ENCODE results near the gene FRY.

Gene FRY

DNA sequence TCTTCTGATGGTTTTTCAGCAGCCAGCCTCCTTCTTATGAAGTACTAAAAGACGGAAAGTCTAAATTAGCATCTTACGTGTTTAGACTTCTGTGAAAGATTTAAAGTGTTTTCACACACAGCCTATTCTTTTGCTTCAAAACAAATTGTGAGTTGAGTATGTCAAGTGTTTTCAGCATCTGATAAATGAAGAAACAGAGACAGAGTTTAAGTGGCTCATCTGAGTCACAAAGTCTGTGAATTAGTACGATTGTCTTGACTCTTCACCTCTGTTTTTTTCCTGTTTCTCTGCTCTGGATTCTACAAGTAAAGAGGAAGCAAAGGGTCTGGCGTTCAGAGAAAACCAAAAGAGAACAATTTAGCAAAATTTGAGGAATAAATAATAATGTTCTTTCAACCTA is 116.4 kb downstream of the FRY start:
- no peaks in the 10 kb centered on the region for H3K27me3 ChIP-seq (ENCODE audit: control insufficient read depth, insufficient read depth, low read length)
- H3K27ac ChIP-seq (ENCODE audit: low read depth, low read length) = no peak overlapping the region
- H3K36me3 ChIP-seq (ENCODE audit: control insufficient read depth, insufficient read depth, low read length) = no peaks in the 10 kb centered on the region
- no peak overlapping the region for H3K9ac ChIP-seq (ENCODE audit: low read length)
- H3K4me1 ChIP-seq (ENCODE audit: control insufficient read depth, insufficient read depth, low read length) = peaks cover 15% of the 10 kb centered on the region
- no peak overlapping the region for H3K4me3 ChIP-seq (ENCODE audit: low read length)

DNA sequence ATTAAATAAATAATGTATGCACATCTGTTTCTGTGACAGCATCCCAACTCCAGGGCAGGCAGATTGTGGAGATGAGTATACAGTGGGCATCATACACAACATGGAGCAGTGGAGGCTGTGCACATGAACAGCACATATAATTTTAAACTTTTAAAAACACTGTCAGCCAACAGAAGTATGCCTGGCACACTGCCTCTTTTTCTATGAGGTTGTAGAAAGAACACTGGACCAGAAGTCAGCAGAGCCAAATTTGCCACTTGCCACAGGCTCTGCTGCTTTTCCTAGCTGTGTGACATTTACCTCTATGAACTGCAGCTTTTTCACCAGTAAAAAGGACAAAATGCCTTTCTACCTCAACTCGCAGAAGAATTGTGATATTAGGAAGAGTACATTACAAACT is 118.7 kb downstream of the FRY start:
- Histone ChIP-seq H3K4me1 (ENCODE audit: control insufficient read depth, insufficient read depth, low read length) (peaks cover 18% of the 10 kb centered on the region), H3K27ac (ENCODE audit: low read depth, low read length) (peak overlapping the region; percentile 81), H3K9ac (ENCODE audit: low read length) (no peak overlapping the region)

DNA sequence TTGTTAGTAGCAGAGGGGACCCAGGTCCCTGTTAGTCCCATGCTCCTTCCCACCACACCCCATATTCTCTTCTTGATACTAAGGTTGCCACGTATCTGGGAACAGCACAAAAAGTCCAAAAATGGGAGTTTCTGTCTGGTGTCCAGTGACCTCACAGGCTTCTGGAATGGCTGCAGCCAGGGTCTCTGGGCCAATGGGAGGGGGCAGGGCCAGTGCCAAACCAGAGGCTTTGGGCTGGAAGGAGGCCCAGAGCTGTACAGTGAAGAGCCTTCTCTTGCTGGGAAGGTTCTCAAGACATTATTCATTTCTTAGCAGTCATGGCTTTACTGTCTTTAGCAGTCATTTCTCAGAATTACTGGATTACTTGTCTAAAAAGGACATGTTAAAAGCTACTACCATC is 119.2 kb downstream of the FRY start:
- no peak overlapping the region for H3K4me3 ChIP-seq (ENCODE audit: low read length)
- no peaks in the 10 kb centered on the region for H3K27me3 ChIP-seq (ENCODE audit: control insufficient read depth, insufficient read depth, low read length)
- H3K36me3 ChIP-seq (ENCODE audit: control insufficient read depth, insufficient read depth, low read length) = no peaks in the 10 kb centered on the region
- peak overlapping the region; percentile 81 for H3K27ac ChIP-seq (ENCODE audit: low read depth, low read length)
- H3K9ac ChIP-seq (ENCODE audit: low read length) = no peak overlapping the region
- peaks cover 18% of the 10 kb centered on the region for H3K4me1 ChIP-seq (ENCODE audit: control insufficient read depth, insufficient read depth, low read length)

More for the DNA sequence above, 118.7 kb downstream of the FRY start:
- H3K27me3 ChIP-seq (ENCODE audit: control insufficient read depth, insufficient read depth, low read length) = no peaks in the 10 kb centered on the region
- H3K4me3 ChIP-seq (ENCODE audit: low read length) = no peak overlapping the region
- H3K36me3 ChIP-seq (ENCODE audit: control insufficient read depth, insufficient read depth, low read length) = no peaks in the 10 kb centered on the region

DNA sequence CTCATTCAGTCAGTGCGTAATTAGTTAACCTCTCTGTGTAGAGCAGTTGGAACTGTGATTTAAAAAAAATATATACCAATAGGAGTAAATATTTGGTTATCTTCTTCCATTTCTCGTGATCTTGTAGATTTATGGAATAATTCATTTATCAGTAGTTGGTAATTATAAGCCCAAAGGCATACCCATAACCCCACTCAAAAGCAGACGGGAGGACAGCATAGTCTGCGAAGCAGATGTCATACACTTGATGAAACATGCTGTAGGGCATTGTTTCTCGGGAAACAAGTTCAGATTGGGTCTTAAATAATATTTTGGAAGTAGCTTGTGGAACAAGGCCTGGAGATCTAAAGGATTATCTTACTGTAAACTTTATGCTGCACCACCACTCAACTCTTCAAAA is 119.7 kb downstream of the FRY start:
- Histone ChIP-seq H3K4me3 (ENCODE audit: low read length) (no peak overlapping the region), H3K36me3 (ENCODE audit: control insufficient read depth, insufficient read depth, low read length) (no peaks in the 10 kb centered on the region), H3K9ac (ENCODE audit: low read length) (no peak overlapping the region), H3K27me3 (ENCODE audit: control insufficient read depth, insufficient read depth, low read length) (no peaks in the 10 kb centered on the region), H3K27ac (ENCODE audit: low read depth, low read length) (peak overlapping the region; percentile 81), H3K4me1 (ENCODE audit: control insufficient read depth, insufficient read depth, low read length) (peaks cover 18% of the 10 kb centered on the region)

DNA sequence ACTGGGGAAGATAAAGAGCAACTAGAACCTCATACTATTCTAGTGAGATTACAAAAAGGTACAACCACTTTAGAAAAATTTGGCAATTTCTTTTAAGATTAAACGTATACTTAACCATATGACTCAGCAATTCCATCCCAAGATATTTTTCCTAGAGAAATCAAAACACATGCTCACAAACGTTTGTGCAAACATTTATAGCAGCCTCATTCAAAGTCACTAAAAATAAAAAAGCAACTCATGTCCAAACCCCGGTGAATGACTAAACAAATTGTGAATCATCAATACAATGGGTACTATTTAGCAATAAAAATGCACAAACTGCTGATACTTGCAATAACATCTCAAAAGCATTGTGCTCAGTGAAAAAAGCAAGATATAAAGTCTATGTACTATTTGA is 121.5 kb downstream of the FRY start:
- Histone ChIP-seq H3K27me3 (ENCODE audit: control insufficient read depth, insufficient read depth, low read length) (no peaks in the 10 kb centered on the region), H3K4me1 (ENCODE audit: control insufficient read depth, insufficient read depth, low read length) (peaks cover 18% of the 10 kb centered on the region), H3K4me3 (ENCODE audit: low read length) (no peak overlapping the region), H3K36me3 (ENCODE audit: control insufficient read depth, insufficient read depth, low read length) (no peaks in the 10 kb centered on the region), H3K27ac (ENCODE audit: low read depth, low read length) (no peak overlapping the region), H3K9ac (ENCODE audit: low read length) (no peak overlapping the region)

DNA sequence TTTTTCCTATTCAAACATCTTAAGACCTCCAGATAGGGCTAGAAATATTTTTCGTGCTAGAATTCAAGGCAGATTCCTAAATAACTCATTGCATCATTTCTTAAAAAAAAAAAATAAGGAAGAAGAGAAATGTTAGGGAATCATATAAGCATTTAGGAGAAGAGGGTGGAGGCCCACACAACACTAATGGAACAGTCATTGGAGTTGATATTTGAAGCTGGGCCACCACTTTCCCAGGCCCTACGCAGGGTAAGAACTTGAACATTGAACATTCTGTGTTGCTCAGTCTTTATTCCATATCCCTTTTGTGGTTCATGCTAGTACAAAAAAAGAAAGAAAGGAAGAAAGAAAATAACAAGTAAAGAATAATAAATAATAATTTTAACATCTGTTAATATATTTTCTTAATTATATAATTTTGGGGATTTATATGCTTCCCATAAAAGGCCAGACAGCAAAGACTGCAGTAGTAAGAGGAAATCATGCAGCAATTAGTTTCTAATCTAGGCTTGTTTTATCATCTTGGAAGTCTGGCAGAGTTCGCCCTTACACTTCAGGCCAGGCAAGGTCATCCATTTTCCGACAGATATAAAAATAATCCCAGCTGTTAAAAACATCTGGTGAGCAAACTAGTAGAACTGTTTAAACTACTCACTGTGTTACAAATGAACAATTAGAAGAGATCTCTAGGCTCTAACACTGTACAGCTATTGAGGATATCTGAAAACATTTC is 127.7 kb downstream of the FRY start:
- Histone ChIP-seq H3K9ac (ENCODE audit: low read length) (no peak overlapping the region), H3K36me3 (ENCODE audit: control insufficient read depth, insufficient read depth, low read length) (no peaks in the 10 kb centered on the region), H3K27me3 (ENCODE audit: control insufficient read depth, insufficient read depth, low read length) (no peaks in the 10 kb centered on the region), H3K27ac (ENCODE audit: low read depth, low read length) (peak overlapping the region; percentile 19), H3K4me3 (ENCODE audit: low read length) (no peak overlapping the region), H3K4me1 (ENCODE audit: control insufficient read depth, insufficient read depth, low read length) (peaks cover 2% of the 10 kb centered on the region)

DNA sequence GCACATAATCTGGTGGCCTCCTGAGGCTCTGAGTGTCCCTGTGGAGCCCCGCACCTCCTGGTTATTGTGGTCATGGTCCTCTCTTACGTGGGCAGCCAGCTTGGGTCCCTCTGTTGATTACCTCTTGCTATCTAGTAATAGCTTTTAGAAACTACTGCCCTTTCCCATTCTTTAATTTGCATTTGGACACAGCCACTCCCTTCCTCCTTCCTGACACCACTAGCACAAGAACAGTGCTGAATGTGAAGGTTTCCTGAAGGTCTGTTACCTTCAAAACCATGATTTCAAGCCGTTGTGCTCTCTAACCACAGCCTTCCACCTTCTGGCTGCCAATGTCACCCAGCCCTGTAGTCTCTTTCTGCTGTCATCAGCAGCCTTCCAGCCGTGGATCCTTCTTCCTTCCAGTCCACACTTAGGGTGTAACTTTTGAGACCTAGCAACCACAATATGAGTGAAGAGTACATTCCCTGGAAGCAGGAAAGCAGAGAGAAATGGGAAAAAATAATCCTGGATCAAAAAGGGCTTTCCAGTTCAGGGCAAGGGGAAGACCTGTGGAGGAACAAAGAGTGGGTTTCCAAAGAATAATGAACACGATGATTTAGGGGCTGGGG is 130.9 kb downstream of the FRY start:
- peaks cover 2% of the 10 kb centered on the region for H3K4me1 ChIP-seq (ENCODE audit: control insufficient read depth, insufficient read depth, low read length)
- H3K4me3 ChIP-seq (ENCODE audit: low read length) = no peak overlapping the region
- H3K9ac ChIP-seq (ENCODE audit: low read length) = no peak overlapping the region
- no peak overlapping the region for H3K27ac ChIP-seq (ENCODE audit: low read depth, low read length)
- no peaks in the 10 kb centered on the region for H3K27me3 ChIP-seq (ENCODE audit: control insufficient read depth, insufficient read depth, low read length)
- H3K36me3 ChIP-seq (ENCODE audit: control insufficient read depth, insufficient read depth, low read length) = no peaks in the 10 kb centered on the region

DNA sequence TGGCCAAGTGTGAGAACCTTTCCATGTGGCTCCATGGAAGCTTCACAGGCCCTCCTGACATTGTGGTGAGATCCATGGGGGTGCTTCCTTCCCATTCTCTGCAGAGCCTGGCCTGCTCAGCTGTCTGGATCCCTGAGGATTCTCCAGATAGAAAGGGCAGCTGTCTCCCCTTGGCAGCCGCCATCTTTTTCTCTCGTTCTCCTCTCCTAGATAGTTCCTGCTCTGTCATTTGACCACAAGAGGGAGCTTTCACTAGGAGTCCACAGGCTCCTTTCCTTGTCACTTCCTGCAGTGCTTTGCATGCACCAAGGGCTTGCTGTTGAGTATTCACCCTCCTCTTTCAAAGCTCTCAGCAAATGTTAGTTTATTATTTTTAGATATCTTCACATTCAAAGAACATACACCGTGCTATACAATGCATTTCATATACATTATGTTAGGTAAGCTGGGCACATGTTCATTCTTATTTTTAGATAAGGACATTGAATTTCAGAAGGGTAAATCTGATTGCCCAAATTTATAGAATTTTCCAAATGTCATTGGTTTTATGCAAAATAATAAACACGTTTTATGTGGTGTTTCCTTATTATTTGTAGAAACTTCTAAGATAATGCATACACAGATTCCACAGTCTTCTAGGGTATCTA is 133.2 kb downstream of the FRY start:
- Histone ChIP-seq H3K4me1 (ENCODE audit: control insufficient read depth, insufficient read depth, low read length) (peaks cover under 1% of the 10 kb centered on the region), H3K9ac (ENCODE audit: low read length) (no peak overlapping the region), H3K27me3 (ENCODE audit: control insufficient read depth, insufficient read depth, low read length) (no peaks in the 10 kb centered on the region), H3K27ac (ENCODE audit: low read depth, low read length) (no peak overlapping the region), H3K4me3 (ENCODE audit: low read length) (no peak overlapping the region), H3K36me3 (ENCODE audit: control insufficient read depth, insufficient read depth, low read length) (no peaks in the 10 kb centered on the region)

DNA sequence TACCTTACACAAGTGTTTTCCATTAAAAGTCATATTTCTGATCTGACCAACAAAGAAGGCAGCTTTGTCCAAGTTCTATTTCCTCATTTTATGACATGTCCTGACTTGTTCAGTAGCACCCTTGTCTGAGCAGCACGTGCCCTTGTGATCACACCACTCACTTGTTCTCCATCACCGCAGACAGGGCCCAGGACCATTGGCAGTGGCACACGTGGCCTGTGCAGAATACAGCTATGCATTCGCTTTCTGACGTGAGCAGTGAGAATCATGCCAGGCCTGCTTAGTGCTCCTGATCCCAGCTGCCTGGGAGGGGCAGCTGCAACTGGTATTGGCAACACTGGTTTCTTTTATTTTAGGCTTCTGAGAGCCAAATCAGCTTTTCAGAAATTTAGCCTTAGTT is 134.2 kb downstream of the FRY start:
- no peaks in the 10 kb centered on the region for H3K36me3 ChIP-seq (ENCODE audit: control insufficient read depth, insufficient read depth, low read length)
- H3K27me3 ChIP-seq (ENCODE audit: control insufficient read depth, insufficient read depth, low read length) = no peaks in the 10 kb centered on the region
- no peaks in the 10 kb centered on the region for H3K4me1 ChIP-seq (ENCODE audit: control insufficient read depth, insufficient read depth, low read length)
- no peak overlapping the region for H3K27ac ChIP-seq (ENCODE audit: low read depth, low read length)
- H3K9ac ChIP-seq (ENCODE audit: low read length) = no peak overlapping the region
- no peak overlapping the region for H3K4me3 ChIP-seq (ENCODE audit: low read length)

DNA sequence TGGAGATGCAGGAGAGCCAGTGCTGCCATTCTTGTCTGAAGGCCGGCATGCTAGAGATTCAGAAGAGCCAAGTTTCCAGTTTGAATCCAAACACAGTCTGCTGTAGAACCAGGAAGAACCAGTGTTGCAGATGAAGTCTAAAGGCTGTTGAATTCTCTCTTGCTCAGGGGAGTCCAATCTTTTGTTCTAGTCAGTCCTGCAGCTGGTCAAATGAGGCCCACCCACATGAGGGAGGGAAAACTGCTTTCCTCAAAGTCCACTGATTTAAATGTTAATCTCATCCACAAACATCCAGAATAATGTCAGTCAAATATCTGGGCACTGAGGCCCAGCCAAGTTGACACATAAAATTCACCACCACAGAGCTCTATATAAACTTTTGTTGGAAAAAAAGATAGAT is 136.6 kb downstream of the FRY start:
- Histone ChIP-seq H3K36me3 (ENCODE audit: control insufficient read depth, insufficient read depth, low read length) (no peaks in the 10 kb centered on the region), H3K27me3 (ENCODE audit: control insufficient read depth, insufficient read depth, low read length) (no peaks in the 10 kb centered on the region), H3K4me1 (ENCODE audit: control insufficient read depth, insufficient read depth, low read length) (no peaks in the 10 kb centered on the region), H3K9ac (ENCODE audit: low read length) (no peak overlapping the region), H3K4me3 (ENCODE audit: low read length) (no peak overlapping the region), H3K27ac (ENCODE audit: low read depth, low read length) (no peak overlapping the region)

DNA sequence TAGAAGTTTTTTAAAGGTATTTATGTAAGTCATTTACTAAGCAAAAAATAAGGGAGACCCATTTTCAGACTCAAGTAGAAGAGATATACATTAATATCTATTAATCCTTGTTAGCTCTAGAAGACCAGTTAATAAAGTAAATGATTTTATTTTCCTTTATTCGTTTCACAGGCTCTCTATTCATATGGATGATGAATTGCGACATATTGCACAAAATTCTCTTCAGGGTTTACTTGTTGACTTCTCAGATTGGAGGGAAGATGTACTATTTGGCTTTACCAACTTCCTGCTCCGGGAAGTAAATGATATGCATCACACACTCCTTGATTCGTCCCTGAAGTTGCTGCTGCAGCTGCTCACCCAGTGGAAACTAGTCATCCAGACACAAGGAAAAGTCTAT is 139.3 kb downstream of the FRY start:
- no peaks in the 10 kb centered on the region for H3K36me3 ChIP-seq (ENCODE audit: control insufficient read depth, insufficient read depth, low read length)
- H3K9ac ChIP-seq (ENCODE audit: low read length) = no peak overlapping the region
- no peaks in the 10 kb centered on the region for H3K4me1 ChIP-seq (ENCODE audit: control insufficient read depth, insufficient read depth, low read length)
- H3K27ac ChIP-seq (ENCODE audit: low read depth, low read length) = no peak overlapping the region
- no peaks in the 10 kb centered on the region for H3K27me3 ChIP-seq (ENCODE audit: control insufficient read depth, insufficient read depth, low read length)
- no peak overlapping the region for H3K4me3 ChIP-seq (ENCODE audit: low read length)

DNA sequence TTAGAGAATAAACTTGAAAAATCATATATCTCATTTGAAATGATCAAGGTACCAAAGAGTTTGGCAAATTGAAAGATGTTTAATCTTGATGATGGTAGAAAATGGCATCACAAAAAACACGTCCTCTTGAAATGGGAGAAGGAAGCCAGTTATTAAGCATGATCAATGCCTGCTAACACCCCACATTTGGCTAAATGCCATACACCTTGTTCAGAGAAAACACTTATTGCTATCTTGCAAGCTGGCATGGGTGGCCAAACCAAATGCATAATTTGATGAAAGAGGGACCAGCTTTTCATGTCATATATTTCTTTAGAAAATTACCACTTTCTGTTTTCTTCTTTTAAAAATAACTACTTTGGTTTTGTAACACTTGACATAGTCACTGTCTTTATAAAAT is 142.3 kb downstream of the FRY start:
- Histone ChIP-seq H3K27me3 (ENCODE audit: control insufficient read depth, insufficient read depth, low read length) (no peaks in the 10 kb centered on the region), H3K36me3 (ENCODE audit: control insufficient read depth, insufficient read depth, low read length) (no peaks in the 10 kb centered on the region), H3K4me1 (ENCODE audit: control insufficient read depth, insufficient read depth, low read length) (no peaks in the 10 kb centered on the region)

DNA sequence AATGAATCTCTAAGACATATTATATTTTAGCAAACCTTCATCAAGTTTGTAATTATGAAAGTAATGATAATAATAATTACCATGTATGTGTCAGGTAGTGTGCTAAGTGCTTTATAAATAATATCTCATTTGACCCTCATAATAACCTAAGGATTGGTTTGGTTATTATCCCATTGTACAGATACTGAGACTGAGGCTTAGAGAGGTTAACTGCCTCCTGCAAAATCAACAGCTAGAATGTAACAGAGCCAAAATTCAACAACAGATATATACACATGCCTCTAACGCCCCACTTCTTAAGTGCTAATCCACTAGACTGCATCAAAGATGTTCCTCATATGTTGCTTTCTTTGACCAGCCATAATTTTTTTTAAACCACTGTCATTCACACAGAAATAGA is 142.8 kb downstream of the FRY start:
- no peak overlapping the region for H3K27ac ChIP-seq (ENCODE audit: low read depth, low read length)
- H3K36me3 ChIP-seq (ENCODE audit: control insufficient read depth, insufficient read depth, low read length) = no peaks in the 10 kb centered on the region
- no peaks in the 10 kb centered on the region for H3K27me3 ChIP-seq (ENCODE audit: control insufficient read depth, insufficient read depth, low read length)
- no peak overlapping the region for H3K9ac ChIP-seq (ENCODE audit: low read length)
- no peaks in the 10 kb centered on the region for H3K4me1 ChIP-seq (ENCODE audit: control insufficient read depth, insufficient read depth, low read length)
- H3K4me3 ChIP-seq (ENCODE audit: low read length) = no peak overlapping the region

More for the DNA sequence above, 142.3 kb downstream of the FRY start:
- H3K4me3 ChIP-seq (ENCODE audit: low read length) = no peak overlapping the region
- no peak overlapping the region for H3K9ac ChIP-seq (ENCODE audit: low read length)
- no peak overlapping the region for H3K27ac ChIP-seq (ENCODE audit: low read depth, low read length)

Data from rectal smooth muscle tissue (tissue), 1 donor.